Endodermal cell (in vitro differentiated cells): ENCODE measurements around the gene CELSR2. TPM values are rescaled to one million over a fixed set of nuclear protein-coding genes. Genes with fewer than 3 reads are reported as not detected.

ENCODE experiments used
- DNase-seq: peaks from one replicate; pipeline ENCODE4 v3.0.0-alpha.2; 2017
- H3K27ac ChIP-seq: 2 replicates; pipeline ENCODE4 v1.5.1; 2013; ENCODE audit warnings: mild to moderate bottlenecking, low read depth, low read length, moderate library complexity
- H3K27me3 ChIP-seq: 2 replicates; pipeline ENCODE4 v1.6.1; 2013; ENCODE audit warnings: mild to moderate bottlenecking, low read length, moderate library complexity; ENCODE audit not compliant: insufficient read depth, control insufficient read depth, poor library complexity, severe bottlenecking
- H3K36me3 ChIP-seq: 2 replicates; pipeline ENCODE4 v1.7.0; 2013; ENCODE audit warnings: mild to moderate bottlenecking, low read length, moderate library complexity; ENCODE audit not compliant: control insufficient read depth, insufficient read depth
- H3K4me1 ChIP-seq: one replicate; pipeline ENCODE4 v1.7.0; 2013; ENCODE audit warnings: low read length; ENCODE audit not compliant: control insufficient read depth, insufficient read depth
- H3K4me3 ChIP-seq: 2 replicates; pipeline ENCODE4 v1.5.1; 2013; ENCODE audit warnings: mild to moderate bottlenecking, low read length, moderate library complexity
- H3K9ac ChIP-seq: 2 replicates; pipeline ENCODE4 v1.6.1; 2013; ENCODE audit warnings: mild to moderate bottlenecking, low read length, moderate library complexity; ENCODE audit not compliant: poor library complexity, severe bottlenecking; ENCODE audit errors: extremely low read depth
- H3K9me3 ChIP-seq: 2 replicates; pipeline ENCODE4 v1.6.1; 2013; ENCODE audit warnings: mild to moderate bottlenecking, low read length, moderate library complexity; ENCODE audit not compliant: control insufficient read depth
- H3K27ac Mint-ChIP-seq: 2 replicates; pipeline ENCODE4 v1.8.0; 2020; ENCODE audit warnings: mixed read lengths
- H3K27me3 Mint-ChIP-seq: 2 replicates; pipeline ENCODE4 v1.8.0; 2021; ENCODE audit warnings: mild to moderate bottlenecking, mixed read lengths; ENCODE audit not compliant: insufficient read depth
- H3K36me3 Mint-ChIP-seq: 2 replicates; pipeline ENCODE4 v1.8.0; 2020; ENCODE audit warnings: low read depth, mixed read lengths
- H3K4me1 Mint-ChIP-seq: 2 replicates; pipeline ENCODE4 v1.8.0; 2020; ENCODE audit warnings: mixed read lengths
- H3K4me3 Mint-ChIP-seq: 2 replicates; pipeline ENCODE4 v1.8.0; 2020; ENCODE audit warnings: mild to moderate bottlenecking, moderate library complexity, mixed read lengths
- H3K9me3 Mint-ChIP-seq: 2 replicates; pipeline ENCODE4 v1.8.0; 2020; ENCODE audit warnings: mild to moderate bottlenecking, mixed read lengths
- CTCF ChIP-seq: fragments of 200-600 bp; sonication (generic); conservative IDR thresholded peaks from 2 replicates; pipeline ENCODE4 v1.5.0; 2021; ENCODE audit warnings: antibody characterized with exemption, mild to moderate bottlenecking
- WGBS, 2 experiments: methylation state at CpG; one replicate each; pipeline versions ENCODE4 v1.1.5 to v1.1.7; 2013; ENCODE audit warnings: missing lambda C conversion rate in 2 of 2, mixed read lengths in 1 of 2; ENCODE audit not compliant: insufficient coverage in 1 of 2, insufficient read length in 1 of 2; 5-methylcytosine and 5-hydroxymethylcytosine counted together
- total RNA-seq, 2 donors: library from RNA; stranded (reverse); fragmentation: NEBNext Ultra II Directional in 1 of 2; extraction: Animal tissue kit (Norgen Biotek cat#: 25700) in 1 of 2; gene quantifications; 2 replicates in 1 of 2; 3 replicates in 1 of 2; pipeline ENCODE4 v1.2.1, GENCODE V29; 2021

Gene CELSR2
- total RNA-seq, 2 donors from 2014 or later, result 16.1 to 20.2 TPM

GRCh38 chr1:109290137-109290536 lies 40.8 kb downstream of the CELSR2 start:
- Histone ChIP-seq H3K9ac (no peak overlapping the region), H3K4me1 (no peaks in the 10 kb centered on the region), H3K9me3 (no peaks in the 10 kb centered on the region), H3K36me3 (no peaks in the 10 kb centered on the region), H3K27me3 (peaks cover 16% of the 10 kb centered on the region), H3K27ac (no peak overlapping the region), H3K4me3 (no peak overlapping the region)
- Mint-ChIP-seq H3K4me3 (no peak overlapping the region), H3K36me3 (no peaks in the 10 kb centered on the region), H3K27ac (no peak overlapping the region), H3K9me3 (peaks cover 6% of the 10 kb centered on the region), H3K4me1 (peaks cover 7% of the 10 kb centered on the region), H3K27me3 (peaks cover 3% of the 10 kb centered on the region)
- WGBS, 2 experiments, result 83 to 100% methylated on average over 1 of the region's 1 CpG
- no peak for DNase-seq
- no peak for TF ChIP-seq CTCF

- no peak for TF ChIP-seq CTCF
Measured at GRCh38 chr1:109290998-109291397, 41.7 kb downstream of the CELSR2 start.

GRCh38 chr1:109292364-109292763 lies 43.0 kb downstream of the CELSR2 start:
- H3K4me1 Mint-ChIP-seq, result peaks cover 7% of the 10 kb centered on the region
- Histone ChIP-seq H3K27me3 (peaks cover 17% of the 10 kb centered on the region), H3K27ac (no peak overlapping the region), H3K4me1 (no peaks in the 10 kb centered on the region), H3K9ac (no peak overlapping the region), H3K9me3 (no peaks in the 10 kb centered on the region), H3K36me3 (no peaks in the 10 kb centered on the region), H3K4me3 (no peak overlapping the region)
- 83 to 96% methylated on average over 7 to 9 of the region's 9 CpGs for WGBS, 2 experiments
- H3K27ac Mint-ChIP-seq, result no peak overlapping the region
- H3K27me3 Mint-ChIP-seq, result peaks cover 3% of the 10 kb centered on the region
- no peak for TF ChIP-seq CTCF
- DNase-seq, result no peak
- no peaks in the 10 kb centered on the region for H3K36me3 Mint-ChIP-seq
- no peak overlapping the region for H3K4me3 Mint-ChIP-seq
- H3K9me3 Mint-ChIP-seq, result peaks cover 6% of the 10 kb centered on the region

More at GRCh38 chr1:109290998-109291397, 41.7 kb downstream of the CELSR2 start:
- H3K27me3 ChIP-seq, result peaks cover 17% of the 10 kb centered on the region
- Mint-ChIP-seq H3K4me1 (peaks cover 7% of the 10 kb centered on the region), H3K36me3 (no peaks in the 10 kb centered on the region), H3K27me3 (peaks cover 3% of the 10 kb centered on the region), H3K9me3 (peaks cover 6% of the 10 kb centered on the region), H3K27ac (no peak overlapping the region), H3K4me3 (no peak overlapping the region)
- H3K9ac ChIP-seq, result no peak overlapping the region
- no peaks in the 10 kb centered on the region for H3K4me1 ChIP-seq
- no peaks in the 10 kb centered on the region for H3K36me3 ChIP-seq
- 81 to 97% methylated on average over 4 to 6 of the region's 6 CpGs for whole genome bisulfite sequencing, 2 experiments
- H3K9me3 ChIP-seq, result no peaks in the 10 kb centered on the region
- H3K4me3 ChIP-seq, result no peak overlapping the region
- H3K27ac ChIP-seq, result no peak overlapping the region
- no peak for DNase-seq
